GM12892 (cell line): ENCODE data around the gene CAVIN3.

Source experiments
- DNase-seq: peaks from one replicate; pipeline ENCODE4 v3.0.0; 2011; ENCODE audit not compliant: insufficient read length
- FAIRE-seq: peaks from 2 replicates; lab custom pipeline; 2011; peaks lifted over from hg19 to GRCh38; lab: Jason Lieb, UNC
- POLR2A ChIP-seq: IDR thresholded peaks from 2 replicates; pipeline ENCODE4 v1.6.1; 2011; ENCODE audit warnings: low read depth, low read length, control low read depth
- POLR2AphosphoS5 ChIP-seq: IDR thresholded peaks from 2 replicates; pipeline ENCODE4 v1.6.1; 2011; ENCODE audit warnings: low read depth, low read length, control low read depth
- TAF1 ChIP-seq: IDR thresholded peaks from 2 replicates; pipeline ENCODE4 v1.6.1; 2011; ENCODE audit warnings: low read depth, mild to moderate bottlenecking, control low read depth, low read length, borderline replicate concordance

CAVIN3 gene

DNA sequence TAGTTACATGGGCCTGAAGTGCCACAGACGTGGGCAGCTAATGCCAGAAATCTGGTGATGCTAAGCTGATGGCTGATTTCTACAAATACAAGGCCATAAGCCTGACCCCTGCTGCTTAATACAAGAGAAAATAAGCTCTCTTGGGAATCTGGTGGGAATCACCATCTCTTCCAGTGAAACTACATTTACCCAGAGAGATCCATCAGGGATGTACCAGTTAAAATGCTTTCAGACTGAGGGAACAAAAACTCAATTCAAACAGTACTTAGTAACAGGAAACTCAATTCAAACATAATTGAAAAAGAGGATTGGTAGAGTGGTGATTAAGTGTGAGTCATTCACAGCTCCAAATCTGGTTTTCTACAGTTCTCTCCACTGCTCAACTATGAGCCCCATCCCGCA is 1.7 kb upstream of the CAVIN3 start:
- FAIRE-seq (no peak), DNase-seq (no peak)
- TF ChIP-seq TAF1 (no peak), POLR2AphosphoS5 (no peak)

- TF ChIP-seq POLR2A (no peak), POLR2AphosphoS5 (no peak), TAF1 (no peak)
- FAIRE-seq (no peak), DNase-seq (no peak)
Measured at GRCh38 chr11:6321356-6321755, 1.1 kb upstream of the CAVIN3 start.

DNA sequence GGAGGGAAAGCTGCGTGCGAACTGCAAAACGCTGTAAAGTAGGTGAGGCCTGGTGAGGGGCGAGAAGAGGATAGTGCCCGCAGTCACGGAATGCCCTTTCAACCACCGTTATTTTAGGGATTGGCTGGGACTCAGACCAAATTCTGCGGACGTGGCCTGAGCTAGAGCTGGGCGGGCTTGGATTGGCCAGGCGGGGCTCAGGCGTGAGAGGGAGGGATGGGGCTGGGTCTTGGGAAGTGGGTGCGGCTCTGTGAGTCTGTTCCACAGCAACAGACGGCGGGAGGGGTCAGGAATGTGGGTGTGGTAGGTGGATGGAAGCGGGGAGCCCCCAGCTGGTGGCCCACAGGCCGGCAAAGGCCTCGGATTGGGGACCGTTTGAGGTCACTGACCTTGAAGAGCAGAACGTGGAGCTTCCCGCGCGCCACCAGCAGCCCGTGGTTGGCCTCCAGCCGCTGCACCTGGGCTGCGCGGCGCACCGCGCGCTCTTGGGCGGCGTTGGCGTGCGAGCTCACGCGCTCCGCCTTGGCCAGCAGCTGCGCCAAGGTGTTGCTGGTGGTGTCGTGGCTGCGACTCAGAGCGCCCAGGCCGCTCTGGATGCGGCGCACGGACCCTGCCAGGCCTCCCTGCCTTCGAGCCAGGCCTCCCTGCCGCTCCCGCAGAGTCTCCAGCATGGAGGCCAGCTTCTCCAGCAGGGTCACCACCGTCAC is 444 bp downstream of the CAVIN3 start:
- FAIRE-seq (no peak), DNase-seq (peak; percentile 24)
- TF ChIP-seq POLR2AphosphoS5 = no peak
- no peak for TF ChIP-seq TAF1
- no peak for TF ChIP-seq POLR2A

DNA sequence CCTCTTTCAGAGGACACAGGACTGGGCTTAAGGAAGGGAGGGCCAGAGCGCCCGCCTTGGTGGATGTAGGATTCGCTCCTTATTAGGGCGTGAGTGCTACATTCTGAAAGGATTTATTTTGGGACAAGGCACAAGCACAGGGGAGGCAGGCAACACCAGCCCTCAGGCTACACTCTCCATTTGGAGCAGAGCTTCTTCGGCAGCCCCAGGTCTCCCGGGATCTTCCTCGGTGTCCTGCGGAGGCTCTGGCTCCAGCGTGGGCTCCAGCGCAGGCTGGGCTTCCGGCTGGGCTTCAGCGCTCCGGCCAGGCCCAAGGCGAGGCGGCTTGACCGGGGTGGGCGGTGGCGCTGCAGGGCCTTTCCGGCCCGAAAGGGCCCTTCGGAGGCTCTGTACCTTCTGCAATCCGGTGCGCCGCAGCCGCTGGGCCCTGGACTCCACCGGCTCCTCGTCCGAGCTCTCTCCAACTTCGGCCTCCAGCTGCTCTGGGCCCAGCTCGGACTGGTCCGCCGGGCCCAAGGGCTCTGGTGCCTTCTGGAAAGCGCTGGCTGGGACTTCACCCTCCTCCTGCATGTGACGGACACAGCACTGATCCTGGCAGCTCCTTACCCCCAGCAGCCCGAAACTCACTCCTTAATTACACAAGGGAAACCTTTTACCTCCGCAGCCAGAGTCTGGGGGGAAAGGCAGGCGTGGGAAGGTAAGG is 1.1 kb downstream of the CAVIN3 start:
- DNase-seq = no peak
- TF ChIP-seq POLR2AphosphoS5 = no peak
- no peak for TF ChIP-seq TAF1
- no peak for TF ChIP-seq POLR2A
- no peak for FAIRE-seq

GRCh38 chr11:6318204-6318603 is 2.1 kb downstream of the CAVIN3 start:
- no peak for TF ChIP-seq TAF1
- no peak for TF ChIP-seq POLR2AphosphoS5
- no peak for TF ChIP-seq POLR2A
- FAIRE-seq (no peak), DNase-seq (no peak)

DNA sequence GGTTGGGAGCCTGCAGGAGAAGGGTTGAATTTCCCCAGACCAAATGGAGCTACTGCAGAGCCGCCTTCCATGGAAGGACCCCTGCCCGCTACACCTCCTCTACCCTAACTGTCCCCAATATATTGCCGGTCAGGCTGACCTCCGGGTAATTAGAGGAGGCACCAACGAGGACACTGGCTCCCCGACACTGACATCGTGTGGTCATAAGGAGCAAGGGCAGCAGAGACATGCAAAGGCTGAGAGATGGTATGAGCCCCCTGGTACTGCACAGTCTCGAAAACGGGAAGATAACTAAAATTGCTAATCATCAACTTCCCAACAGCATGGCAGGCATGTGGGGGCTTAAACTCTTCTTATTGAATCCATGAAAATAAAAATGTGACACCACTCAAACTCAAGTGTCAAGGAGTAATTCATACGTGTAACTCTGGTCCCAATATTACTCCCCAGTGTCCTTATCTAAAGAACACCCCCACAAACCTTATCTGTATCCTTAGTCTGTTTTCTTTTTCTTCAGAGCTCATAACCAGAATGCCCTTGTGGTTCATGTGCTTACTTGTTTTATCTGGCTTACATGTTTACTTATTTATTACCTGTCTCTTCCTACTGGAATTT is 4.4 kb downstream of the CAVIN3 start:
- no peak for TF ChIP-seq TAF1
- no peak for TF ChIP-seq POLR2A
- TF ChIP-seq POLR2AphosphoS5 = no peak
- peak; percentile 34 for DNase-seq
- peak; percentile 95 for FAIRE-seq

- no peak for TF ChIP-seq TAF1
- TF ChIP-seq POLR2AphosphoS5 = no peak
- no peak for TF ChIP-seq POLR2A
- DNase-seq (no peak), FAIRE-seq (no peak)
Measured at GRCh38 chr11:6312106-6312505, 8.2 kb downstream of the CAVIN3 start.

- FAIRE-seq (no peak), DNase-seq (no peak)
- no peak for TF ChIP-seq TAF1
- no peak for TF ChIP-seq POLR2A
- TF ChIP-seq POLR2AphosphoS5 = no peak
Measured at GRCh38 chr11:6307876-6308275, 12.4 kb downstream of the CAVIN3 start.

- TF ChIP-seq POLR2A = no peak
- TF ChIP-seq TAF1 = no peak
- no peak for TF ChIP-seq POLR2AphosphoS5
- DNase-seq = no peak
- FAIRE-seq = peak; percentile 42
Measured at GRCh38 chr11:6305297-6305696, 15.0 kb downstream of the CAVIN3 start.

GRCh38 chr11:6303661-6304060 is 16.6 kb downstream of the CAVIN3 start:
- TF ChIP-seq POLR2AphosphoS5 (no peak), POLR2A (no peak)
- DNase-seq (no peak), FAIRE-seq (no peak)

GRCh38 chr11:6301096-6301495 is 19.2 kb downstream of the CAVIN3 start:
- TF ChIP-seq POLR2A = no peak
- no peak for TF ChIP-seq POLR2AphosphoS5
- no peak for TF ChIP-seq TAF1
- DNase-seq (no peak), FAIRE-seq (no peak)
